Stimulated activated CD4-positive, alpha-beta T cell treated with anti-CD3 and anti-CD28 coated beads, Interleukin-15, amount 100 ng/mL, for 1 hour (primary cell): ENCODE results near the gene MAML3.

ENCODE experiments used
- DNase-seq, 2 donors: peaks; one replicate each; pipeline ENCODE4 v3.0.0-alpha.2; 2020; ENCODE audit warnings: low read depth in 1 of 2, low spot score in 1 of 2

Gene MAML3

GRCh38 chr4:140153718-140154571, at the start of gene MAML3:
Gene MAML3, minus strand, starts transcription at chr4:140154184. Its CDS starts 857 bp downstream, at chr4:140153327.
- DNase-seq = peak; percentile 55 to 72

DNA sequence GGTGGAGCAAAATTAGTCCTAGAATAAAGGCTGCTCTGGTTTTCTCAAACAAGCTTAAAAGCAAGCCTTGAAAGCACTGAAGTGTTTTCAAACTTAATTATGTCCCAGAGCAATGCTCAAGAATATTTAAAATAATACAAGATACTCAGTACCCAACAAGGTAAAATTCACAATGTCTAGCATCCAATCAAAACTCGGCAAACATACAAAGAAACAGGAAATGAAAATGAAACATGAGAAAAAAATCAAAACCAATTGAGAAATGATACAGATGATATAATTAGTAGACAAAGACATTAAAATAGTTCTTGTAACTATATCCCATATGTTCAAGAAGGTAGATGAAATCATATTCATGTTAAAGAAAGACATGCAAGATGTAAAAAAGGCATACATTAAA, 45.0 kb upstream of the MAML3 start:
- DNase-seq = no peak

- no peak for DNase-seq
Measured at GRCh38 chr4:140195806-140196205, 41.8 kb upstream of the MAML3 start.

GRCh38 chr4:140189805-140190204, 35.8 kb upstream of the MAML3 start:
- no peak for DNase-seq

GRCh38 chr4:140188975-140189374, 35.0 kb upstream of the MAML3 start:
- DNase-seq = no peak

- DNase-seq = no peak
Measured at GRCh38 chr4:140187316-140187695, 33.3 kb upstream of the MAML3 start.

DNA sequence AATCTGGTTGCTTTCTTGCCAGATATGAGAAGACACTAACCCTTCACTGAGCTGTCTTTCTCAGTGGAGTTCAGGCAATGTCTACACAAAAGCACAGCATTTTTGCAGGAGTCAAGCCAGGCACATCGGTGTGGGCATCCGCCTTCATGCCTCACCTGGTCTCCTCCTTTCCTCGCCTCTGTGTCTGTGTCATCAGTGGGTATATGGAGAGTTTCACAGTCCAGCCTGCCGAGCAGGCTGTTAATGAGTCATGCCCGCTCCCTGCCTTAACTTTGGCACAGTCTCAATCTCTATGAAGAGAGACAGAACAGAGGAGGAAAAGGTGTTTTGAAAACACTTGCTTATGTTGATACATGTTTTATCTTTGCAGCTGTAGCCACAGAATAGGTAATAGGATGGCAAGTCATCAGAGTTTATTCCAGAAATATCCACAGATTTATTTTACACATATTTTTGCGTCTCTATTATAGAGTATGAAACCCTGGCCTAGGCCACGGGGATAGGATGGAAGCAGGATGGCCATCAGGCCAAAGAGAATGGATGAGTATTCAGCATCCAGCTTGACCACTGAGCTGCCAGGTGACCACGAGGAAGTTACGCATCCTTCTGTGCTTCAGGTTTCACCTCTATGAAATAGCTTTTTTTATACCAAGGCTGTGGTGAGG, 32.8 kb upstream of the MAML3 start:
- DNase-seq = no peak

DNA sequence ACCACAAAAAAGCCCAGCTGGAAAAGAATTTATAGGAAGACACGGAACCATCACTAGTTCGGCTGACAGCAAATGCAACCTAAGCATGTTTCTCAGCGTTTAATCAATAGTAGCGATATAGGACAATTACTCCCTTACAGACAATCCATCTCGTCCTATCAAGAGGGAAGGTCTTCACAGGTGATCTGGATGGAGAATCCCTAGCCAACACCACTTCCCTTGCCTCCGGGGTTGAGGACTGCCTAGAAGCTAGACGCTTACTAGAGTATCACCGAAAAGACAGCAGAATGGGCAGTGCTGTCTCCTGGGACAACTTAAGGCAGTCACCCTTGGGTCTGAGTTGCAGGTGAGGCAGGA, 32.1 kb upstream of the MAML3 start:
- no peak for DNase-seq

- no peak for DNase-seq
Measured at GRCh38 chr4:140185412-140186081, 31.6 kb upstream of the MAML3 start.

GRCh38 chr4:140183270-140183669, 29.3 kb upstream of the MAML3 start:
- no peak for DNase-seq

DNA sequence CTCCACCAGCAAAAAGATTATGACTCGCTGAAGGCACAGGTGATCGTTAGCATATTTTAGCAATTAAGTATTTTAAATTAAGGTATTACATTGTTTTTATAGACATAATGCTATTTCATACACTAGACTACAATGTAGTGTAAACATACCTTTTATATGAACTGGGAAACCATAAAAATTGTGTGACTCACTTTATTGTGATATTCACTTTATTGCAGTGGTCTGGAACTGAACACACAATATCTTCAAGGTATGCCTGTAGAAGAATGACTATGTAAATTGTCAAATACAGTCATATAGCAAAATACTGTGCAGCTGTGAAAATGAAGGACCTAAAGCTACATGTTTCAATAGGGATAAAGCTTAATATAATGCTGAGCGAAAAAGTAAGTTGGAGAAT, 26.6 kb upstream of the MAML3 start:
- no peak for DNase-seq

GRCh38 chr4:140176735-140177134, 22.8 kb upstream of the MAML3 start:
- DNase-seq = no peak

- DNase-seq = no peak
Measured at GRCh38 chr4:140174543-140174942, 20.6 kb upstream of the MAML3 start.

- DNase-seq = no peak
Measured at GRCh38 chr4:140172960-140173359, 19.0 kb upstream of the MAML3 start.

GRCh38 chr4:140170299-140170698, 16.3 kb upstream of the MAML3 start:
- no peak for DNase-seq

DNA sequence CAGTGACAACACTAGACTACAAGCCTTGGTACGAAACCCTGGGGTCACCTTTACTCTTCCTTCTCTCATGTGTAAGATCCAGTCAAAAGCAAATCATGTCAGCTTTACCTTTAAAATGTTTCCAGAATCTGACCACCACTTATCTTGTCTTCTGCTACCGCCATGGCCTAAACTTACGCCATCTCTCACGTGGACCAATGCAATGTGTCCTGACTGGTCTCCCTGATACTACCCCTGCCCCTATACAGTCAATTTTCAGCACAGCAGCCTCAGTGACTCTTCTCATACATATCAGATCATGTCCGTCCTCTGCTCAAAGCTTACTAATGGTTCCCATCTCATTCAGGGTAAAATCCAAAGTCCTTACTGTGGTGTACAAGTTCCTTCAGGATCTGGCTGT, 15.0 kb upstream of the MAML3 start:
- no peak for DNase-seq

- DNase-seq = no peak
Measured at GRCh38 chr4:140168474-140168873, 14.5 kb upstream of the MAML3 start.

- no peak for DNase-seq
Measured at GRCh38 chr4:140163029-140163810, 9.2 kb upstream of the MAML3 start.

DNA sequence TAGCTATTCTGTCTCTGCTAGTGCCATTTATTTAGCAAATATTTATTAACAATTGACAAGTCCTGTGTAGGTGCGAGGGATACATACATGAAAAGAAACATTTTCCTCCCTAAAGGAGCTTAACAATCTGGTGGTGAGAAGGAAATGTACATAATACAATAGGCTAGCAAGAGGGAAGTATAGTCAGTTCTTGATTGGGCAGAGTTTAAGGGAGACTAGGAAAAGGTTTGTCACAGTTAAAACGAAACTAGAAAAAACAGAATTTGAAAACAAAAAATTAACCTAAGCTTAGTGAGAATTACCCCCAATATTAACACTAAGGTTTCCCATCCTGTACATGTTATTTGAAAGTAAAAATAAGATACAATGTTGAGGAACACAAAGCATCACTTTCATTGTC, 8.6 kb upstream of the MAML3 start:
- no peak for DNase-seq

- DNase-seq = no peak
Measured at GRCh38 chr4:140158365-140159030, 4.5 kb upstream of the MAML3 start.

DNA sequence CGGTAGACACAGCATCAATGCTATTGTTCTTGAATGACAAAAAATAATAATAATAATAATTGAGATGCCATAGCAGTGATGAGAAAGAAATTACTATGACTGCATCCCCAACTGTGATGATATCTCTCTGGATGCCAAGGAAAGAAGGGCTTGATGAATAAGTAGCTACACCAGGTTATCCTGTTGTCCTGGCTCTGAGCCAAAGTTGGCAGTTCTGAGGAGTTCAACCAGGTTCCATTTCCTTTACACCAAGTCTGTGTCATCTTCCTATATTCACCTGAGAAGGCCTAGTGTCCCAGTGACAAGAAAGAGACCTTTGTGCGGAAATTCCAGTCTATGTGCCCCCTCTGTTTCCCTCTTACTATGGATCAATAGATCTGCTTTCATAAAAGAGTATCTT, 3.4 kb upstream of the MAML3 start:
- DNase-seq = no peak
